Measurements from ENCODE around the gene ADAMTS19.

Gene ADAMTS19

GRCh38 chr5:129658801-129659200 is 198.7 kb downstream of the ADAMTS19 start:
- TF ChIP-seq YY1 (IDR thresholded peaks at IDR 0.05; ENCODE audit: low read depth) (no peak), TEAD4 (IDR thresholded peaks at IDR 0.05) (no peak)

DNA sequence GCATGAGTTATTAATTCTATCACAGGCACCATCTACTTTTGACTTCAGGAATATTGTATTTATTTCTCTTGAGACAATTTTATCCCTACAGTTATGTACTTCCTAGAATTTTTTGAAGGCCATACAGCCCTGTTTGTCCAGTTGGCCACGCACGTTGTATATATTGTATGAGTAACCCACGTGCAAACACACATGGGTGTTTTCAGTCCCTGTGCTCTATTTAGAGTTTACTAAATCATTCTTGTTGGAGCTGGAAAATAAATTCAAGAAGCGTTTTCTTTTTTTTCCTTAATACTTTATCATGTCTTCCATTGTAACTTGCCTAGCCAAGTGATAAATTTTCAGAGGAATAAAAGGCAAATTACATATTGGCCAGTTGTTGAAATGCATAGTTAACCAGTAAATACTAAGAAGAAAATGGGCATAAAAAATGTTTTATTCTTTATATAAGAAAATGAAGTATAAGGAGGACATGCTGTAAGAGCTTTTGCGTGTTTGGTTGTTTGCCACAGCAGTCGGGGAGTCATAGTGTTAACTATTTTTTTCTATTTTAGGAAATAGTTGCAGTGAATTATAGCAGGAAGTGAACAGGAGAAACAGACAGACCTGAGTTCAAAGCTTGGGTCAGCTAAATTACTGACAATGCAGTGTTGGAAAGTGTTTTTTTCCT is 201.4 kb downstream of the ADAMTS19 start:
- TF ChIP-seq NFIC (IDR thresholded peaks at IDR 0.05) (no peak), TAF1 (IDR thresholded peaks at IDR 0.05; ENCODE audit: low read depth) (no peak), CEBPB (IDR thresholded peaks at IDR 0.05) (no peak), TEAD4 (IDR thresholded peaks at IDR 0.05) (no peak)

DNA sequence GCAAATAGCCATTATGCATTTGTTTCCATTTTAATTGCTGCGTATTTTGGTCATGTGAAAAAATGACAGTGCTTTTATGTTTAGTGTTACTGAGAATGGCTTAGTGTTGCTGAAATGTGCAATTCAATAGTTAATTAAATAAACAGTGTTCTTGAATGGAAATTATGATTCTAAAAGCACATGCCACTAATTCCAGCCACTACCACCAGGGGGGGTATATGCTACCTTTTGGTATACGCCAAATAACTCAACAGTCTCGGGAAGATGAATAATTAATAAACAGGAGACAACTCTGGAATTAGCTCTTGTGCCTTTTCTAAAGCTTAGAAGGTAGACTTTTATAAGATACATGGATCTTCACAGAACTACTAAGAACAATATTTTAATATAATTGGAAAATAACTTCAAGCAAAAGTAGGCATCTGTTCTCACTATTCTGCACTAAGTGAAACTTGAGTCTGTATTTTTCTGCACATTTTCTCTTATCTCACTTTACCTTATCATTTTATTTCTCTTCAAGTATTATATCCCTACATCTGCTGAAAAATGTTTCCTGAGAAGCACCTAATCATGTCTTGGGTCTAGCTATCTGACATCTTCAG is 204.3 kb downstream of the ADAMTS19 start:
- TF ChIP-seq RAD21 (IDR thresholded peaks at IDR 0.05; ENCODE audit: low read depth) (peak; percentile 43; the same call in 1 of the 2 replicates), ZBTB7A (IDR thresholded peaks at IDR 0.05; ENCODE audit: low read depth) (no peak)

- TF ChIP-seq EGR1 (IDR thresholded peaks at IDR 0.05) (no peak), TEAD4 (IDR thresholded peaks at IDR 0.05) (no peak), FOXM1 (IDR thresholded peaks at IDR 0.05; ENCODE audit: borderline replicate concordance, low read depth) (no peak), RAD21 (IDR thresholded peaks at IDR 0.05; ENCODE audit: low read depth) (no peak), ZBTB7A (IDR thresholded peaks at IDR 0.05; ENCODE audit: low read depth) (no peak)
These were observed 210.9 kb downstream of the ADAMTS19 start for GRCh38 chr5:129670957-129671500.

GRCh38 chr5:129672006-129672405 is 211.9 kb downstream of the ADAMTS19 start:
- TF ChIP-seq YY1 (IDR thresholded peaks at IDR 0.05; ENCODE audit: low read depth) (no peak), CREB1 (IDR thresholded peaks at IDR 0.05; ENCODE audit: low read depth) (no peak), RAD21 (IDR thresholded peaks at IDR 0.05; ENCODE audit: low read depth) (no peak), EGR1 (IDR thresholded peaks at IDR 0.05) (no peak), FOXM1 (IDR thresholded peaks at IDR 0.05; ENCODE audit: borderline replicate concordance, low read depth) (no peak), NFIC (IDR thresholded peaks at IDR 0.05) (no peak), TEAD4 (IDR thresholded peaks at IDR 0.05) (no peak), TAF1 (IDR thresholded peaks at IDR 0.05; ENCODE audit: low read depth) (no peak), USF1 (IDR thresholded peaks at IDR 0.05) (no peak), EP300 (IDR thresholded peaks at IDR 0.05; ENCODE audit: borderline replicate concordance) (no peak)
- TF ChIP-seq, protein P1, sequence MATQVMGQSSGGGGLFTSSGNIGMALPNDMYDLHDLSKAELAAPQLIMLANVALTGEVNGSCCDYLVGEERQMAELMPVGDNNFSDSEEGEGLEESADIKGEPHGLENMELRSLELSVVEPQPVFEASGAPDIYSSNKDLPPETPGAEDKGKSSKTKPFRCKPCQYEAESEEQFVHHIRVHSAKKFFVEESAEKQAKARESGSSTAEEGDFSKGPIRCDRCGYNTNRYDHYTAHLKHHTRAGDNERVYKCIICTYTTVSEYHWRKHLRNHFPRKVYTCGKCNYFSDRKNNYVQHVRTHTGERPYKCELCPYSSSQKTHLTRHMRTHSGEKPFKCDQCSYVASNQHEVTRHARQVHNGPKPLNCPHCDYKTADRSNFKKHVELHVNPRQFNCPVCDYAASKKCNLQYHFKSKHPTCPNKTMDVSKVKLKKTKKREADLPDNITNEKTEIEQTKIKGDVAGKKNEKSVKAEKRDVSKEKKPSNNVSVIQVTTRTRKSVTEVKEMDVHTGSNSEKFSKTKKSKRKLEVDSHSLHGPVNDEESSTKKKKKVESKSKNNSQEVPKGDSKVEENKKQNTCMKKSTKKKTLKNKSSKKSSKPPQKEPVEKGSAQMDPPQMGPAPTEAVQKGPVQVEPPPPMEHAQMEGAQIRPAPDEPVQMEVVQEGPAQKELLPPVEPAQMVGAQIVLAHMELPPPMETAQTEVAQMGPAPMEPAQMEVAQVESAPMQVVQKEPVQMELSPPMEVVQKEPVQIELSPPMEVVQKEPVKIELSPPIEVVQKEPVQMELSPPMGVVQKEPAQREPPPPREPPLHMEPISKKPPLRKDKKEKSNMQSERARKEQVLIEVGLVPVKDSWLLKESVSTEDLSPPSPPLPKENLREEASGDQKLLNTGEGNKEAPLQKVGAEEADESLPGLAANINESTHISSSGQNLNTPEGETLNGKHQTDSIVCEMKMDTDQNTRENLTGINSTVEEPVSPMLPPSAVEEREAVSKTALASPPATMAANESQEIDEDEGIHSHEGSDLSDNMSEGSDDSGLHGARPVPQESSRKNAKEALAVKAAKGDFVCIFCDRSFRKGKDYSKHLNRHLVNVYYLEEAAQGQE (IDR thresholded peaks at IDR 0.05; ENCODE audit: low read depth) = no peak

- no peak for TF ChIP-seq TEAD4 (IDR thresholded peaks at IDR 0.05)
- no peak for TF ChIP-seq CEBPB (IDR thresholded peaks at IDR 0.05)
- TF ChIP-seq YY1 (IDR thresholded peaks at IDR 0.05; ENCODE audit: low read depth) = no peak
- TF ChIP-seq, protein P1 (IDR thresholded peaks at IDR 0.05; ENCODE audit: low read depth) = no peak
- no peak for TF ChIP-seq NFIC (IDR thresholded peaks at IDR 0.05)
- no peak for TF ChIP-seq TAF1 (IDR thresholded peaks at IDR 0.05; ENCODE audit: low read depth)
- no peak for TF ChIP-seq RAD21 (IDR thresholded peaks at IDR 0.05; ENCODE audit: low read depth)
- TF ChIP-seq EGR1 (IDR thresholded peaks at IDR 0.05) = no peak
- TF ChIP-seq MAX (IDR thresholded peaks at IDR 0.05) = no peak
- TF ChIP-seq CREB1 (IDR thresholded peaks at IDR 0.05; ENCODE audit: low read depth) = no peak
- TF ChIP-seq ZBTB7A (IDR thresholded peaks at IDR 0.05; ENCODE audit: low read depth) = no peak
- TF ChIP-seq EP300 (IDR thresholded peaks at IDR 0.05; ENCODE audit: borderline replicate concordance) = no peak
These were observed 219.6 kb downstream of the ADAMTS19 start for GRCh38 chr5:129679671-129680070.

GRCh38 chr5:129687941-129688340 is 227.8 kb downstream of the ADAMTS19 start:
- TF ChIP-seq ZBTB7A (IDR thresholded peaks at IDR 0.05; ENCODE audit: low read depth) = no peak
